ENCODE measurements around the gene GAPDH. TPM values are rescaled to one million over a fixed set of nuclear protein-coding genes. Genes with fewer than 3 reads are reported as not detected.
A peak's percentile ranks its signal among the peaks of the same experiment; 100 is the strongest.

GAPDH gene
- total and polyA plus RNA-seq, 10 of the 15 experiments (the other 5 are each of a cell fraction or from before 2014, with no cell fraction given), result 5,606 to 14,240 (median 9,400) TPM

GRCh38 chr12:6570264-6570887, 36.1 kb downstream of the GAPDH start:
- Histone ChIP-seq H3K4me3 (no peak overlapping the region), H3K79me2 (ENCODE audit: control insufficient read depth, insufficient read depth, low read length) (peaks cover 28% of the 10 kb centered on the region), H3K4me1 (ENCODE audit: control insufficient read depth, insufficient read depth, low read length) (peaks cover 4% of the 10 kb centered on the region; the same call in 1 of the 2 replicates), H3K9ac (ENCODE audit: control insufficient read depth, insufficient read depth, low read length) (no peak overlapping the region), H3K36me3 (ENCODE audit: control insufficient read depth in 2 of 2, insufficient read depth in 2 of 2, low read length in 1 of 2) (peaks cover 22 to 30% of the 10 kb centered on the region in 2 experiments), H2AFZ (ENCODE audit: control insufficient read depth, low read depth, low read length) (no peak overlapping the region), H3K9me3 (replicated peaks; ENCODE audit: control insufficient read depth, insufficient read depth, low read length) (no peaks in the 10 kb centered on the region), H3K27me3 (replicated peaks in 1 of 2; ENCODE audit: control insufficient read depth in 2 of 2, insufficient read depth in 2 of 2, low read length in 1 of 2) (no peaks in the 10 kb centered on the region), H3K27ac (ENCODE audit: control insufficient read depth, insufficient read depth) (no peak overlapping the region), H3K4me2 (ENCODE audit: control insufficient read depth, insufficient read depth) (no peak overlapping the region), H4K20me1 (ENCODE audit: control insufficient read depth, insufficient read depth) (no peaks in the 10 kb centered on the region; the same call in 1 of the 2 replicates)
- intact Hi-C loops (cut with micrococcal nuclease; ENCODE audit: unreplicated experiment), result no loop called here
- WGBS (ENCODE audit: insufficient coverage, insufficient replicate concordance, low lambda C conversion rate, missing lambda C conversion rate), result 62% methylated on average over 7 of the region's 7 CpGs
- peak; percentile 54 for ATAC-seq
- in situ Hi-C loops (cut with MboI), result no loop called here
- POLR2A ChIA-PET, result interaction anchor here (1.0 to 1.2 kb wide), 2 partner anchors 34 to 119 kb away, joined by 4 to 5 read pairs; partner anchors contain the start of gene ZNF384
- RAD21 ChIA-PET (ENCODE audit: unreplicated experiment), result interaction anchor here (0.7 to 2.7 kb wide), 6 partner anchors 25 to 281 kb away, joined by 3 to 9 read pairs (median 4); partner anchors contain the start of gene CDCA3
- SMC1A ChIA-PET (ENCODE audit: uncharacterized antibody, unreplicated experiment), result interaction anchor here (0.8 to 1.6 kb wide), 9 partner anchors 15 to 182 kb away, joined by 3 to 8 read pairs (median 3); partner anchors contain the start of genes MLF2 and ZNF384
- DNase-seq (ENCODE audit: low read depth, low spot score), result no peak
- no peak for FAIRE-seq
- CTCF ChIA-PET, result interaction anchor here (0.6 to 3.9 kb wide), 24 partner anchors 12 to 538 kb away, joined by 3 to 43 read pairs (median 5); partner anchors contain the start of gene LPAR5
- BruUV-seq (replicated peaks), result no TSS peak
- TF ChIP-seq NFYB (IDR thresholded peaks at IDR 0.05; ENCODE audit: insufficient read depth, low read depth, low read length), result no peak
- no peak for TF ChIP-seq PML (IDR thresholded peaks at IDR 0.05; ENCODE audit: low read length)
- 0 out of 2 replicates have a peak, but pooled peaks have one; percentile 45 for TF ChIP-seq CHD2 (IDR thresholded peaks at IDR 0.05; ENCODE audit: borderline replicate concordance, low read depth, low read length)
- TF ChIP-seq POLR2A (IDR thresholded peaks at IDR 0.05; ENCODE audit: low read depth, low read length), result 0 out of 2 replicates have a peak, but pooled peaks have one; percentile 37
- TF ChIP-seq IRF4 (IDR thresholded peaks at IDR 0.05; ENCODE audit: low read depth, low read length), result no peak
- TF ChIP-seq USF1 (IDR thresholded peaks at IDR 0.05; ENCODE audit: borderline replicate concordance, extremely low read length, insufficient read depth, low read depth, low read length), result no peak
- TF ChIP-seq SMARCA5 (IDR thresholded peaks at IDR 0.05), result 0 out of 2 replicates have a peak, but pooled peaks have one; percentile 26
- TF ChIP-seq TCF7 (IDR thresholded peaks at IDR 0.05; ENCODE audit: borderline replicate concordance), result no peak
- no peak for TF ChIP-seq ZNF207 (IDR thresholded peaks at IDR 0.05; ENCODE audit: borderline replicate concordance)
- no peak for TF ChIP-seq SREBF1 (IDR thresholded peaks at IDR 0.05; ENCODE audit: low read length)
- TF ChIP-seq CTCF (IDR thresholded peaks at IDR 0.05 in 2 of 3, conservative IDR thresholded peaks at IDR 0.05 in 1 of 3; ENCODE audit: control insufficient read depth in 2 of 3, extremely low read depth in 1 of 3, insufficient read depth in 1 of 3, low read depth in 3 of 3, low read length in 3 of 3), result peak; percentile 62 to 75 (median 64)
- no peak for TF ChIP-seq EGR1 (IDR thresholded peaks at IDR 0.05; ENCODE audit: borderline replicate concordance in 1 of 2, low read depth in 2 of 2, low read length in 2 of 2)
- TF ChIP-seq CEBPB (IDR thresholded peaks at IDR 0.05; ENCODE audit: borderline replicate concordance in 1 of 2, low read depth in 2 of 2, low read length in 2 of 2), result no peak
- no peak for TF ChIP-seq SP1 (IDR thresholded peaks at IDR 0.05; ENCODE audit: low read depth, low read length)
- 0 out of 2 replicates have a peak, but pooled peaks have one; percentile 41 for TF ChIP-seq ZBTB33 (IDR thresholded peaks at IDR 0.05)
- peak; percentile 42; the same call in 1 of the 2 replicates for TF ChIP-seq SMC3 (IDR thresholded peaks at IDR 0.05; ENCODE audit: borderline replicate concordance, low read length)
- 0 out of 2 replicates have a peak, but pooled peaks have one; percentile 34 for TF ChIP-seq MLLT1 (IDR thresholded peaks at IDR 0.05)
- no peak for TF ChIP-seq ZBED1 (IDR thresholded peaks at IDR 0.05; ENCODE audit: borderline replicate concordance)
